Measurements from ENCODE around the gene IDUA. TPM values are rescaled to one million over a fixed set of nuclear protein-coding genes. Genes with fewer than 3 reads are reported as not detected.
A peak's percentile ranks its signal among the peaks of the same experiment; 100 is the strongest.

The IDUA gene
- total RNA-seq, 1 donor from 2014 or later = 46.0 TPM

DNA sequence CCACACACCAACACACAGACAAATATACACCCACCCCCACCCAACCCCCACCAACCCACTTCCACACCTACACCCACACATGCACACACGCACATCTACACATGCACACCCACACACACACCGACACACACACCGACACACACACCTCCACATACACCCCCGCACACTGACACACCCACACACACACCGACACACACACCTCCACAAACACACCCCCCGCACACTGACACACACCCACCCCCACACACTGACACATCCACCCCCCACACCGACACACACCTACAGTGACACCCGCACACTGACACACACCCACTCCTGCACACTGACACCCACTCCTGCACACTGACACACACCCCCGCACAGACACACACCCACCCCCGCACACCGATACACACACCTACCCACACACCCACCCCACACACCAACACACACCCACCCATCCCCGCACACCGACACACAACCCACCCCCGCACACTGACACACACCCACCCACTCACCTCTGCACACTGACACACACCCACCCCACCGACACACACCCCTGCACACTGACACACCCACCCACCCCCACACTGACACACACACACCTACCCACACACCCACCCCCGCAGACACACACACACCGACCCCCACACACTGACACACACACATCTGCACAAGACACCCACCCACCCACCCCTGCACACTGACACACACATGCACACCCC, 55.7 kb downstream of the IDUA start:
- Mint-ChIP-seq H3K27ac (ENCODE audit: unreplicated experiment) (peak overlapping the region; percentile 92), H3K4me1 (ENCODE audit: low read depth) (peaks cover 67% of the 10 kb centered on the region), H3K27me3 (ENCODE audit: low read depth) (no peaks in the 10 kb centered on the region), H3K4me3 (ENCODE audit: unreplicated experiment) (no peak overlapping the region), H3K9me3 (ENCODE audit: low read depth) (no peaks in the 10 kb centered on the region), H3K36me3 (ENCODE audit: low read depth) (no peaks in the 10 kb centered on the region)
- DNase-seq (ENCODE audit: low spot score) = no peak
- TF ChIP-seq, protein P1, sequence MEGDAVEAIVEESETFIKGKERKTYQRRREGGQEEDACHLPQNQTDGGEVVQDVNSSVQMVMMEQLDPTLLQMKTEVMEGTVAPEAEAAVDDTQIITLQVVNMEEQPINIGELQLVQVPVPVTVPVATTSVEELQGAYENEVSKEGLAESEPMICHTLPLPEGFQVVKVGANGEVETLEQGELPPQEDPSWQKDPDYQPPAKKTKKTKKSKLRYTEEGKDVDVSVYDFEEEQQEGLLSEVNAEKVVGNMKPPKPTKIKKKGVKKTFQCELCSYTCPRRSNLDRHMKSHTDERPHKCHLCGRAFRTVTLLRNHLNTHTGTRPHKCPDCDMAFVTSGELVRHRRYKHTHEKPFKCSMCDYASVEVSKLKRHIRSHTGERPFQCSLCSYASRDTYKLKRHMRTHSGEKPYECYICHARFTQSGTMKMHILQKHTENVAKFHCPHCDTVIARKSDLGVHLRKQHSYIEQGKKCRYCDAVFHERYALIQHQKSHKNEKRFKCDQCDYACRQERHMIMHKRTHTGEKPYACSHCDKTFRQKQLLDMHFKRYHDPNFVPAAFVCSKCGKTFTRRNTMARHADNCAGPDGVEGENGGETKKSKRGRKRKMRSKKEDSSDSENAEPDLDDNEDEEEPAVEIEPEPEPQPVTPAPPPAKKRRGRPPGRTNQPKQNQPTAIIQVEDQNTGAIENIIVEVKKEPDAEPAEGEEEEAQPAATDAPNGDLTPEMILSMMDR (IDR thresholded peaks at IDR 0.05) = no peak

DNA sequence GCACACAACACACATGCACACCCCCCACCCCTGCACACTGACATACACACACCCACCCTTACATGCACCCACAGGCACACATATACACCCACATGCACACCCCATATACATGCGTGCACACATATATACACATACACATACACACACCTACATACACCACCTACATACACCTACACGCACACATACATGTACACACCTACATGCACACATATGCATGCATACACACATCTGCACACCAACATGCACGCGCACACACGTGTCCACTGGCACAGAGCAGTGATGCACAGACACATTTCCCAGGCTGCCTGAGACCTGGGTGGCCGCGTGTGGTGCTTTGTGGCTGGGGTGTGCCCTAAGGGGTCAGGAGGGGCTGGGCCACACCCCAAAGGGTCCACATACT, 56.3 kb downstream of the IDUA start:
- DNase-seq (ENCODE audit: low spot score) = no peak
- H3K9me3 Mint-ChIP-seq (ENCODE audit: low read depth) = no peaks in the 10 kb centered on the region
- TF ChIP-seq, protein P1 (IDR thresholded peaks at IDR 0.05) = no peak
- H3K36me3 Mint-ChIP-seq (ENCODE audit: low read depth) = no peaks in the 10 kb centered on the region
- H3K27me3 Mint-ChIP-seq (ENCODE audit: low read depth) = no peaks in the 10 kb centered on the region
- H3K4me3 Mint-ChIP-seq (ENCODE audit: unreplicated experiment) = peak overlapping the region; percentile 25
- H3K27ac Mint-ChIP-seq (ENCODE audit: unreplicated experiment) = peak overlapping the region; percentile 96
- peaks cover 73% of the 10 kb centered on the region for H3K4me1 Mint-ChIP-seq (ENCODE audit: low read depth)

DNA sequence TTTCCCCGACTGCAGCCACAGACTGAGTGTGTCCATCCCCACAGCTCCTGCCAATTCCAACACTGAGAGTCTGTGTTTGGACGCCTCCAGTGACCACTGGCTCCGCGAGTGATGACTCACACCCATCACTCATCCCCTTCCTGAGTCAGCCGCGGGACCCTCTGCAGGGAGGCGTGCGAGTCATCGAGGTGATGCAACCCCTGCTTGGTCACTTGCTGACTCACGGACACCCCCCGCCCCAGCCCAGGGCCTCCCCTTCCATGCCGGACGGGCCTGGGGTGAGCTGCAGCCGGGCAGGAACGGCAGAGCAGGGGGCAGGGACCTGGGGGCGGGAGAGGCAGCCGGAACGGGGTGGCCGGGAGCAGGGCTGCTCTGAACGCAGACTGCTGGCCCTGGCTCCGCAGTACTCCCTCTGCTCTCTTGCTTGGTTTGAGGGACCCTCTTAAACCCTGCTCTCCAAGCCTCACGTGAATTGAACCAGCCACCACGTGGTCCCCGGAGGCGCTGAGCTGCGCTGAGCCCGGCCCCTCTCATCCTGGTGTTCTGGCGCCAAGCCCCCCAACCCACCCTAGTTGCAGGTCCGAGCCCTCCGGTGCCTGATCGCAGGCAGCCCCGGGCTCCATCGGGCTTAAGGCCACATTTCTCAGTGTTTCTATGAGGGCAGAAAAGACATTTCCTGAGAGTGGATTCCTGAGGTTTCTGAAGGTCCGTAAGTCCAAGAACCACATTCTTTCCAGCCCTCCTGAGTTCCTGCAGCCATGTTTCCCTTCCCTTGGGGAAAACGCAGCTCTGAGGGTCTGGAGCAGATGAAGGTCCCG, 57.0 kb downstream of the IDUA start:
- H3K27ac Mint-ChIP-seq (ENCODE audit: unreplicated experiment) = peak overlapping the region; percentile 96
- DNase-seq (ENCODE audit: low spot score) = peak; percentile 99
- TF ChIP-seq, protein P1 (IDR thresholded peaks at IDR 0.05) = no peak
- H3K27me3 Mint-ChIP-seq (ENCODE audit: low read depth) = no peaks in the 10 kb centered on the region
- no peaks in the 10 kb centered on the region for H3K36me3 Mint-ChIP-seq (ENCODE audit: low read depth)
- H3K4me1 Mint-ChIP-seq (ENCODE audit: low read depth) = peaks cover 74% of the 10 kb centered on the region
- no peaks in the 10 kb centered on the region for H3K9me3 Mint-ChIP-seq (ENCODE audit: low read depth)
- peak overlapping the region; percentile 57 for H3K4me3 Mint-ChIP-seq (ENCODE audit: unreplicated experiment)

DNA sequence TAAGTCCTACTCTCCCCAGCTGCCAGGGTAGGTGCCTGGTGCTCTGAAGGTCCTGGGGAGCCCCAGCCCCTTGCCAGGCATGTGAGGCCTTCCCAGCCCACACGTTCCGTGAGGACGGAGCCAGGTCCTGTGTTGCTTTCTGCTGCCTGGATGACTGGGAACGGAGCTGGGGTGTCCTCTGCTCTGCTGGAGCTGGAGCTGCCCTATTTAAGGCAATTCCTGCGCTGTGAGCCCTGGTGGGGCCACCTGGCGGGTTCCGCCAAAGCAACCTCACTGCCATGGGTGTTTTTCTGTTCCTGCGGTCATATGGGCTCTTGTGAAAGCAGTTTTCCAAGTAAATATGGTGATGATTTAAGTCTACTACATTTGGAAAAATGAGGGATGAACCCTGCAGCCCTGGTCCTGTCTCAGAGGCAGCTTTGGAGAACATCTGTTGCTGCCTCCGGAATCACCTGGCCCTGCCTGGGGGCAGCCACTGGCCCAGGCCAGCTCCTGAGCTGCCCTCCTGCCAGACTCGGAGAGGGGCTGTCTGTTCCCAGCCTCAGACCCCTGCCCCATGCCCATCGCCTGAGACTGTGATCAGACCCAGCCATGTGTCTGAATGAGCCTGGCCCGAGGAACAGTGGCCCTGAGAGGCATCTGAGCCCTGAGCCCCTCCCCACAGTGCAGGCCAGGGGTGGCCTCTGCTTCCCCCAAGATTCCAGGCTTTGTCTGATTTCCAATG, 57.8 kb downstream of the IDUA start:
- TF ChIP-seq, protein P1 (IDR thresholded peaks at IDR 0.05) = no peak
- Mint-ChIP-seq H3K36me3 (ENCODE audit: low read depth) (no peaks in the 10 kb centered on the region), H3K4me1 (ENCODE audit: low read depth) (peaks cover 66% of the 10 kb centered on the region), H3K27ac (ENCODE audit: unreplicated experiment) (peak overlapping the region; percentile 96), H3K4me3 (ENCODE audit: unreplicated experiment) (peak overlapping the region; percentile 57), H3K27me3 (ENCODE audit: low read depth) (no peaks in the 10 kb centered on the region), H3K9me3 (ENCODE audit: low read depth) (no peaks in the 10 kb centered on the region)
- peak; percentile 85 for DNase-seq (ENCODE audit: low spot score)

DNA sequence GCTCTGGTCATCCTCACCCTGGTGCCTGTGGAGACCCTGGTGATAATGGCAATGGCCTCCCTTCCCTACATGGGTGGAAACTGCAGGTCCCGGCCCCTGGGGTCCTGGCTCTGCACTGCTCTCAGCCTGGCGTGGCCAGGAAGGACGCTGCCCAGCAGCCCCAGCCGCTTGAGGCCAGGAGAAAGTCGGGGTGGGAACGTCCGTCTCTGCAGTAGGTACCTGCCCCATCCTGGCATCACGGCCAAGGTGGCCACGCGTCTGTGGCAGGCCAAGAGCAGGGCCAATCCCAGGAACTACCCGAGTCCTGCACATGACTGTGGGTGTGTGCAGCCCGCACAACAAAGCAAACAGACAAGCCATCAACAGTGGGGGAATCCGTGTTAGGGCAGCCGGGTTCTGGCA, 58.4 kb downstream of the IDUA start:
- peak overlapping the region; percentile 96 for H3K27ac Mint-ChIP-seq (ENCODE audit: unreplicated experiment)
- TF ChIP-seq, protein P1 (IDR thresholded peaks at IDR 0.05) = no peak
- H3K4me3 Mint-ChIP-seq (ENCODE audit: unreplicated experiment) = no peak overlapping the region
- H3K9me3 Mint-ChIP-seq (ENCODE audit: low read depth) = no peaks in the 10 kb centered on the region
- no peaks in the 10 kb centered on the region for H3K36me3 Mint-ChIP-seq (ENCODE audit: low read depth)
- no peaks in the 10 kb centered on the region for H3K27me3 Mint-ChIP-seq (ENCODE audit: low read depth)
- peak; percentile 84 for DNase-seq (ENCODE audit: low spot score)
- H3K4me1 Mint-ChIP-seq (ENCODE audit: low read depth) = peaks cover 61% of the 10 kb centered on the region
